DMS53 treated with DMSO at 0.1 percent for 48 hours (cell line): ENCODE data around the gene TSEN2.
"Not testable (repeated sequence)": the region's sequence is repeated elsewhere in the genome, so short reads cannot be mapped to it uniquely, and the experiment has no call there.

Source experiments
- DNase-seq: peaks from one replicate; lab custom pipeline; 2025; ENCODE audit not compliant: unreplicated experiment; lab: John Stamatoyannopoulos, UW

Gene TSEN2

GRCh38 chr3:12484198-12484982 lies at the start of gene TSEN2:
TSS of gene TSEN2 (plus strand) at chr3:12484480. CDS start at chr3:12489801, 5,321 bp downstream.
- peak; percentile 39 for DNase-seq

- no peak for DNase-seq
Observed at GRCh38 chr3:12436514-12437220, 47.6 kb upstream of the TSEN2 start.

- no peak for DNase-seq
Observed at GRCh38 chr3:12437221-12437605, 47.1 kb upstream of the TSEN2 start.

GRCh38 chr3:12437861-12438260 lies 46.4 kb upstream of the TSEN2 start:
- no peak for DNase-seq

GRCh38 chr3:12438318-12438717 lies 46.0 kb upstream of the TSEN2 start:
- no peak for DNase-seq

GRCh38 chr3:12439161-12439940 lies 44.9 kb upstream of the TSEN2 start:
- no peak for DNase-seq

GRCh38 chr3:12440927-12441714 lies 43.2 kb upstream of the TSEN2 start:
- DNase-seq, result no peak

GRCh38 chr3:12442654-12443501 lies 41.4 kb upstream of the TSEN2 start:
- DNase-seq, result no peak

GRCh38 chr3:12443781-12444522 lies 40.3 kb upstream of the TSEN2 start:
- DNase-seq, result no peak

- DNase-seq, result no peak
Observed at GRCh38 chr3:12444582-12445471, 39.5 kb upstream of the TSEN2 start.

GRCh38 chr3:12445523-12446240 lies 38.6 kb upstream of the TSEN2 start:
- no peak for DNase-seq

GRCh38 chr3:12446298-12446697 lies 38.0 kb upstream of the TSEN2 start:
- DNase-seq, result no peak

GRCh38 chr3:12447075-12447474 lies 37.2 kb upstream of the TSEN2 start:
- no peak for DNase-seq

GRCh38 chr3:12448404-12449202 lies 35.7 kb upstream of the TSEN2 start:
- DNase-seq, result not testable (repeated sequence)

GRCh38 chr3:12449889-12450682 lies 34.2 kb upstream of the TSEN2 start:
- no peak for DNase-seq

GRCh38 chr3:12451481-12451880 lies 32.8 kb upstream of the TSEN2 start:
- DNase-seq, result no peak
